DMS153 treated with DMSO at 0.1 percent for 48 hours (cell line): ENCODE results near the gene FSIP1.

ENCODE experiments used
- DNase-seq: peaks from one replicate; lab custom pipeline; 2025; ENCODE audit not compliant: unreplicated experiment; lab: John Stamatoyannopoulos, UW

The FSIP1 gene

DNA sequence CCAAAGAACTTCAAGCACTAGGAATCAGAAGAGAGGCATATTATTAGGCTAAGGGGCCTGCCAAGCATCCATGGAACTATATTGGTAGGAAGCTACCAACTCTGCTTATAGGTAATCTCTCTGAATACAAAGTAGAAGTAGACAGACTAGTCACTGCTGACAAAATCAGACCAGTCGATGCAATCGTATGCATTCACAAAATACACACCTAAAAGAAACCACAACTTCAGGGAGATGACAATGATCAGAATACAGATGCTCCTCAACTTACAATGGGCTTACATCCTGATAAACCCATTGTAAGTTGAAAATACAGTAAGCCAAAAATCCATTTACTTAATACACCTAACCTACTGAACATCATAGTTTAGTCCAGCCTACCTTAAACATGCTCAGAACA lies 94.7 kb downstream of the FSIP1 start:
- no peak for DNase-seq

DNA sequence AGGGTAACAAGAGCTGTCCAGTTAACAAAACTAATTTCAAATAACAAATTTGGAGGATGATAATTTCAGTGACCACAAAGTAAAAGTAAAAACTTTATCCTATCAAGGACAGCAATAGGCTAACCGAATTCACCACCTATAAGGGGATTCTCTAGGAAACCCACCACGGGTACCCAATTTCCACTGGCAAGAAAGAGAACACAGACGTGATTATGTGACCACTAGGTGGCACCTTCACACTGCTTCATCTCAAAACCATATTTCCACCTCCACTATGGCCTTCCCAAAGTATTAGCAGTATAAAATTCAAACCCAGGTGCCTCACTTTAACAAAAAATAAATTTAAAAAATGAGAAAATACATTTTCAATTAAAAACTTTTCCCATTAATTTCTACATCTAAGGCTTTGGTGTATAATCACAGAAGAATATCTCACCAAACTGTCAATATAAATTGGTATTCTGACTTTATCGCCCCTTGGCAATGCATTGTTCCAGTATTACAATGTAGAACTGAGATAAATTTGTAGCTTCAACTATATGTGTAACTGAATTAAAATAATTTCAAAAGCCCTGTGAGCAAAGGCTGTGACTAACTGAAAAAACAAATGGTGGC lies 96.5 kb downstream of the FSIP1 start:
- peak; percentile 20 for DNase-seq

DNA sequence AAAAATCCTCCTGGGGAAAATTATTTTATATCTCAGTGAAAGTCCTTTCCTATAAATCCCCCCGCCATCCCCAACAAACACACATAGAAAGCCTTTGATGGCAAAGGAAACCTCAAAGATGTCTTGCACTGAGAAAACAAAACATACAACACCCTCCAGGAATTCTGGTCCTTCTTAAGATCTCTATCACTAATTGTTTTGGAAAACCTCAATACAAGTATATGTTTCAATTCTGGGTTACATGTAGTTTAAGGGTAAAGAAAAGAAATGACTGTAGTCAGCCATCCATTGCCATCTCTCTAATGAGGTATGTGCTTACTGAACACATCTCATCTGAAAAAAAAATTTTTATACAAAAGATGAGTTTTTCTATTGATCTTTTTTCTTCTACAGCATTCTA lies 97.3 kb downstream of the FSIP1 start:
- no peak for DNase-seq

DNA sequence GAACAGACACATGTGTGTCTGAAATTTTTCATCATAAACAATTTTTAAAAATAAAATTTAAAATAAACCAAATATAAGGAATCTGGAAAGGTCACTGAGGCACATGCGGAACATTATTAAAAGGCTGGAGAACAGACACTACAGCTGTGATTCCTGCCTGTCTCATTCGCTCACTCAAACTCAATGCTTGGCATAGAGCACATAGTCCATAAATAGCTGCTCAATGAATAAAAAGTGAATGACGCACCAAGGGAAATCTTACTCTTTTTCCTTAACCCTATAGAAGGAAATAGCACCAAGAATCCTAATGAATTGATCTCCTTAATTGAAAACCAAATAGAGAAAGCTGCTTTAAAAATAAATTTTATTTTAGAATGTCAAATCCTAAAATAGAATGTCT lies 98.4 kb downstream of the FSIP1 start:
- DNase-seq = no peak

DNA sequence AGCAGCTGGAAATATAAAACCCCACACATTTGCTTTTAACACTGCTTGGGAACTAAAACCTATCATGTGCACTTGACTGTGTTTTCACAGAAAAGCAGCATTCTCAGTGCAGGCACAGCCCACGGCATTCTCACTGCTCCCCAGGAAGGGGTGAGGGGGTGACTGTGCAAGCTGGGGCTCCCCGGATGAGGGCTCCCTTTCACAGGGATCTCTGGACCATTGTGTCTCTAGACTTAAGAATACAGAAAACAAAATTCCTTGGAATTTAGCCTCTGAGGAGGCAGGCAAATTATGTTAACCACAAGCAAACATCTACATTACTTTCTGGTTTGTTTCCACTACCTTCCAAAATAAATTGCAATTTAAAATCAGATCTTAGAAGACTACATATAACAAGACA lies 100.3 kb downstream of the FSIP1 start:
- DNase-seq = no peak

DNA sequence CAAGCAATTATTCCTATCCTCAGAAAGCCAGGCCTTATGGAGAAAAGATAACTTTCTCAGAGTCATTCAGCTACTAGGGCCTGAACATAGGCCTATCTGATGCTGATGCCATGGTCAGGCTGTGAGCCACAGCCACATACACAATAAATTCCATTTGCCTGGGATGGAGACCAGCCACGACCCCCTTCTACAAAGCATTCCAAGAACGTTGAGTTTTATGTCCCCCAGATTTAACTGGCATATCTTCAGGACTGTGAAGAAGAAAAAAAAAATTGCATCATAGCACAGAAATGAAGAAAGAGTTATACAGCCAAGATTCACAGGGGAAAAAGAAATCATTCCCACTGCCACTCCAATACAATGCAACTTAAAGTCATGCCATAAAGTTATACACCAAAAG lies 101.8 kb downstream of the FSIP1 start:
- DNase-seq = no peak

DNA sequence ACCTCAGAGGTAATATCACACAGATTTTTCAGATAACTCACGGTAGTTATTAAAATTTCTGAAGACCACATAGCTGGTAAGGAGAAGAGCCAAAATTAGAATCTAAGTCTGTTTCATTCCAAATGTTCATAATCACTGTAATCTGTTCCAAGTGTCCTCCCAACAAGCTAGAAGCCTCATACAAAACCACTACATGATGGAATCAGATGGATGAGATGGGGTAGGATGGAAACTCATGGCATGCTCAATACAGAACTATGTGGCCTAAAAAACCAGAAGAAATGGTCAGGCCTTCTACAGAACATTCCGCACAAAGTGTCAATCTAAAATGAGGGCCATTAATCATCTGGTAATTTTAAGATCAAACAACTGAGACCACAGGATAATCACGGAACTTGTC lies 110.0 kb downstream of the FSIP1 start:
- no peak for DNase-seq

DNA sequence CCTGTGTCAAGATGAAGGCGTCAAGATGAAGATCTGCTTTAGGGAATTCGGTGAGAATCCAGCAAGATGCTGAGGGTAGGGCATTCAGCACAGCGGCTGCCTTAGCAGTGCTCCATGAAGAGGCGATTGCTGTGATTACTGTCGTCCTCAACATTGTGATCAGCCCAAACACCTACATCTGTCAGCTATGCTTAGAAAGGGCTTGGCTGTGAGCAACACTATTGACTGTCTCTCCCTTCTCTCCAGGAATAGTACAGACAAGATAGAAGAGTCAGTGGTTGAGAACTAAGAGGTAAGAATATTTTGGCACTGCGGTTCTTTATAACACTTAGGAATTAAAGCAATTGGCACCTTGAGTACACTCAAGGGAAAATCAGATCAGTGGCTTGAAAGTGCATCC lies 110.5 kb downstream of the FSIP1 start:
- no peak for DNase-seq

DNA sequence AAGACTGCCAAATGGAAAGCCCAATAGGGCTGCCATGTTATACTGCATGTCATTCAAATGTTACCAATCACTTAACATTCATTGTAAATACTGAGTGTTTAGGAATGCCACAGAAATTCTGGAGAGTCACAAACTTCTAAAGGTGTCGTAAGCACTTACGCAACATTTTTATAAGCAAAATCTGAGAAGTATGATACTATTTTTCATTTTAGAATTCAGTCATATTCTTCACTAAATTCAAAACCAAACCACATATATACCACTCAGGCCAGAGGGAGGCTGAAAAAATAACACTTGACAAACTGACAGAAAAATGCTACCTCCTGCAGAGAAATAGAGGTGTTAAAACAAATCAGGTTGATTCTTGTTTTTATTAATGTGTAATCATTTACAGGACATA lies 112.0 kb downstream of the FSIP1 start:
- no peak for DNase-seq

DNA sequence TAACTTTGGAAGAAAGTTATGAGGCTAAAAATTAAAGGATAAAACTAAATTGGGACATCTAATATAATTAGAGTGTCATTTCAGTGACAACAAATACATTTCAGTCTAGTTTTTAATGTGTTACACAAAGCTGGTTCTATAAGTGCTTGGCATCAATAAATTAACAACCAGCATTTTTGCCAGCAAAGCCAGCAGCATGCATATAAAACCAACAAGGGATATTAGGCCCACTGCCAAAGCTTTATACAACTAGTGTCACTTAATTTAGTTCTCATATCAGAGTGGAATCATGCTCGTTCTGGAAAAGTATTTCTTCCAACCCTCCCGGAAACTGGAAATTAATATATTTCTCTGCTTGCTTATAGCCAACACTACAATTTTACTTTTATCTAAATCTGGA lies 113.0 kb downstream of the FSIP1 start:
- no peak for DNase-seq

DNA sequence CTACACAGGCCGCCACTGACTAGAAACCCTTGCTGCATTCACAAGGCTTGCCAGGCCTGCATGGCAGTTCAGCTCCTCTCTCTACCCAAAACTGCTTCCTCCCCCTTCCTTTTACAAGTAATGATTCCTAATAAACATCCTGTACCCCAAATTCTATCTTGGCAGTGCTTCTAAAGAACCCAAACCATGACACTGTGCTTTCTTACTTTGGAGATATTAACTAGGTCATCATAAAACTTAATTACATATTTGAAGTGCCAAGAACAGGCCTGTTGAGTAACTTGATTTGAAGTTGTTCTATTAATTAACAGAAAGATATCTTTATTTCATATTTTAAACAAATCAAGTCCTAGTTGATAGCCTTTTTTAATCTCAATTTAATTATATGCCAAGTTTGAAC lies 113.4 kb downstream of the FSIP1 start:
- no peak for DNase-seq

DNA sequence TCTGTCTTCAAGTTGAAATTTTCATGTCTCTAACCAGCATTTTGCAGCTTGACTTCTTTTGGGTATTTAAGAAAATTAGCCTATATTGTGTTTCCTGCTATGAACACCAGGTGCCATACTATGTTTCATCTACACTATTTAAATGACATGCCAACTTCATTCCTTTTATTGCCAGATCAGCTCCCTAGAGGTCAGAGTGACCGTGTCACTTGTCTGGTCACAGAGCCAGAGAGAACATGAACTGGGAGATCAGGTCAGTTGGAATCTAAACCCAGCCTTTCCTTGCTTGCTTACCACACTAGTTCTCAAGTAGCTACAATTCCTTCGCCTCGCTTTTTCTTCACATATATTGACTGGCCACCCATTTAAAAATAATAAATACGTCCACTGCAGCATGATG lies 114.2 kb downstream of the FSIP1 start:
- no peak for DNase-seq

DNA sequence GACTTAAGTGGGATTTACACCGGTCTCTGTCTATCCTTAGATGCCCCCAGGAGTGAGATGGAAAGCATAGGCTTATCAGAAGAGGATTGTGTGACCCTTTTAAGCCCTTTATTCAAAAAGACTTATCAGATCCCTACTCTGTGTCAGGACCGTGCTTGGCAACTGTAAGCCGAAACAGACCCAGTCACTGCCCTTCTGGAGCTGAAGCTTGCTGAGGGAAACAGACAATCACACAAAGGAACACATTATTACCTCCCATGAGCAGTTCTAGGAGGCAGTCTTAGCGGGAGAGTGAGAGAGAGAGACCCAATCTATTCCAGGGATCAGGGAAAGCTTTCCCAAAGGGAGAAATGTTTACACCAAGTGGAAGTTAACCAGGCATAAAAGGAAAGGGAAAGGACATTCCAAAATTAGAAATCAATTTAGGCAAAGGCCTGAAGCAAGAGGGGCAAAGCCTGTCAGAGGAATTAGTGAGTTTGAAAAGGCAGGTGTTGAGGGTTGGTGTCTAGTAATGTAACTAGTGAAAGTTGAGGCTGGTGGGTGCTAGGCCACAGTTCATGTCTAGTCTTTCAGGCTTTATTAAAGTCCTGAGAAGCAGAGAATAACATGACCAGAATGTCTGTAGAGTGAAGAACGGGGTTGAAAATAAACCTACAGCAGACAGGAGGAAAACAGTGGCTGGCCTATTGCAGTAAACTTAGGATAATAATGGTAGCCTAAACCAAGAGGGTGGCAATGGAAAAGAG lies 115.1 kb downstream of the FSIP1 start:
- no peak for DNase-seq

DNA sequence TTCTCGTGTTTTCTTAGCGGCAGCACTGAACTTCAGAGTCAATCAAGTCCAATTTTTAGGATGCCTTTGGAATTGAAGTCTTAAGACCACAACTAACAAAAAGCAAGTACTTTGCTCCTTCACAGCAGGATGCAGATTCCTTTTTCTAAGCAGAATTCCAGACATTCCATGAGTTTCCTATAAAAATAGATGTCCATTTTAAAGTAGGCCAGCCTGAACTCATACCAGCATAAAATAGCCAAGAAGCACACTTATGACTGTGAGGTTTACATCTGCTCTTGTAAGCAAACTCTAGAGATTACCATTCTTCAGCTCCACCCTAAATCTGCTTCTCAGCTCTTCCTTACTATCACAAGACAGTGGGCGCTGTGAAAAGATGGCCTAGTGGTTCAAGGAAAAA lies 116.0 kb downstream of the FSIP1 start:
- no peak for DNase-seq

DNA sequence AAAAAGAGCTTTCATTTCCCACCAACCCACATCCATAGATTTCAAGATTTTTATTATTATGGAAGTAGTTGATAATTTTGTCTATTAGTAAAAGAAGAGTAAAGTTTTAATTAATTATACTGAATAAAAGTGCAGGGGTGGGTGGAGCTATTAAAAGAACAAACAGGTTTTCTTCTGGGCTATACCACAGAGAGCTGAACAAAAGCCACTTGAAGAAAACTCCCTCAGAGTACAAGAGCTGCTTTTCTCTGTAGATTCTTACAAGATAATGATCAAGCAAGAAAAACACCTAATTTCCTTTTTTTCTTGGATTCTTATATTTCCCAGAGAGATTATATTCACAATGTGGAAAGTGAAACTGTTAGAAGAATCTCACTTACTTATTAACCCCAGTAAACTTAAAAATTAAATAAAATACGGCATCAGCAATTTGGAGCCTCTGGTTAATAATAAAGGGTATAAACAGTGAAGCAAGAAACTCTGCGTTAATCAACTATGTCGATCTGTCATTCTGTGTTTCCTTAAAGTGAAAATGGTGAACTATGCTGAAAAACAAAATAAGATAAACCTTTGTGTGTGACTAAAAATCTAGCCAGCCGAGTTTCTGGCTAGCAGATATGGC lies 116.9 kb downstream of the FSIP1 start:
- DNase-seq = no peak

DNA sequence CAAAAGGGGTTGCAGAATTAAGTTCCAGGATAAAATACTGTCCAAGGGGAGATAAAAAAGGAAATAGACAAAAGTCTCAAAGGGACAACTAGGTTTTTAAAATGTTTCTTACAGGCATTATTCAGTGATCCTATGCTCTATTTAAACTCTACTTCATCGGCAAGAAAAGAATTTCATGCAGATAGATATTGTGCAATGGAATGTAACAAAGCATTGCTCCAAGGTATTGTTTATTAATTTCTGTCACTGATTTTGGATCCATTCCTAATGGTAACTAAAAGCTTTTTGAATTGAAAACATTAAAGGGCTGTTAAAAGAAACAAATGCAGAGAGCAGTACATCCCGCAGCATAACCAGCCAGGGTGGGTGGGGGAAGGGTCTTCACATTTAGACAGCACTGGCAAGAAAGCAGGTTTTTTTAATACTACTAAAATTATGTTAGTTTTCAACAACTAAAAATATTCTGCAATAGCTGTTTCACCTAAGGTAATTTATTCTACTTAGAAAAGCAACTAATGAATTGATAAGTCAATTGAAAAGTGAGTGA lies 118.9 kb downstream of the FSIP1 start:
- DNase-seq = no peak

DNA sequence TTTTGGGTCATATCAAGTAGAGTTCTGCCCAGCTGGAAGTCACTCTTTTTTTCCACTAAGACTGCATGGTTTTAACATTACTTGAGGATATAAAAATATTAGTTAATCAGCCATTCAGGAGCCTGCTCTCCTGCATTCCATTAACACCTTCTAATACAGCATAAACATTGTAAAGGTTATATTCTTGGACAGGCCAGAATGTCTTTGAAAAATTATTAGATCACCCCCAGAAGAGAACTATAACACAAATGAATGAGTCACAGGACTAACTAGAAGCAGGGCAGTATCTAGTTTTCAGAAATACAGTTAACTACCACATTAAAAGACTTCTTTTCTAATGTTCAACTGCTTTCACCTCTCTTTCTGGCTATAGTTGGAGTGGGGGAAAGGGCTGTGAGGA lies 120.9 kb downstream of the FSIP1 start:
- no peak for DNase-seq

DNA sequence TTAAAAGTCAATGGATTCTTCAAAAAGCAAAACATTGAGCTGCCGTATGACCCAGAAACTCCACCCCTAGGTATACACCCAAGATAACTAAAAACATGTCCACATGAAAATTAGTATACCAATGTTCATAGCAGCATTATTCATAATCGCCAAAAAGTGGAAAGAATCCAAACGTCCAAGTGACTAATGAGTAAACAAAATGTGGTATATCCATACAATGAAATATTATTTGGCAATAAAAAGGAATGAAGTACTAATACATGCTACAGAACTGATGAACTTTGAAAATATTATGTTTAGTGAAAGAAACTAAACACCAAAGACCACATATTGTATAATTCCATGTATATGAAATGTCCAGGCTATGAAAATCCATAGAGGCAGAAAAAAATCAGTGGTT lies 123.9 kb downstream of the FSIP1 start:
- no peak for DNase-seq

DNA sequence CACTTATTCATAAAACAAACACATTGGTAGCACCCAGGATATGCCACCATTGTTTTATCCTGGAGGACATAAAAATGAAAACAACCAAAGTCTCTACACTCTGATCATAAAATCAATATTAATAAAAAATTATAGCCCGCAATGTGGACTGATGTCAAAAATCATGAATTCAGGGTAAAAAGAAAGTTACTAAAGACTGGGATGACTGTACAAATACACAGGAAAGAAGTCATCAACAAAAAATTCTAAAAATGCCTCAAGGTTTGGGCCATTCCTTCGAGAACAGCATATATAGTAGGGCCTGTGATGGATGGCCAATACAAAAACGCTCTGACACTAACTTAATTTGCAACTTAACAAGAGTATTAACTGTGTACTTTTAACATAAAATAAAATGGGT lies 125.0 kb downstream of the FSIP1 start:
- no peak for DNase-seq

DNA sequence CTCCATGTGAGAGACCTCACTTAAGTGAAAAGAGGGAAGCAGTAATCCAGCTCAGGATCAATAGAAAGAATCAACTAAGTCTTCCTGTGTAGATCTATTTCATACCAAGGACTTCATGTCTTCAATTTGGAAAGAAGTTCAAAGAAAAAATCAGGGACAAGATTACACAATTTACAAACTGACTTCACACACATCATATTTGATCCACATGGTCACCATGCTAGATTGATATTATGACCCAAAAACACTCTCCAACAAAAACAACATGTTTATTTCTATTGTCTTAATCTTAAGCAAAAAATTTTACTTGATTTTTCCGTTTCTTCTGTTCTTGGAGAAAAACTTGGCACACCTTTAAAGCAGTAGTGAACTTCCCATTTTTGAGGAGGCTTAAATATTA lies 125.5 kb downstream of the FSIP1 start:
- DNase-seq = no peak

DNA sequence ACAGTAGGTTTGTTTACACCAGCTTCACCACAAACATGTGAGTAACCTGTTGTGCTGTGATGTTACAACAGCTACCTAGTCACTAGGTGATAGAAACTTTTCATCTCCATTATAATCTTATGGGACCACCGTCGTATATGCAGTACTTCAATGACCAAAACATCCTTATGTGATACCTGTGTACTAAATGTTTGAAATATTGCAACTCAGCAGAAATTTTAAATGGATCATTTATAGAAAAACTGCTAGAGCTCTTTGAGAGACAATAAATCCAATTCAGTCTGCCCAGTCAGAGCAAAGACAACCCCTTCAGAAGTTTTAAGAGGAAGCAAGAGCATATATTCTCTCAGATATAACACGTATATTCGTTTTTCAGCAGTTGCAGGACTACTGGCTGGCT lies 128.3 kb downstream of the FSIP1 start:
- DNase-seq = no peak

DNA sequence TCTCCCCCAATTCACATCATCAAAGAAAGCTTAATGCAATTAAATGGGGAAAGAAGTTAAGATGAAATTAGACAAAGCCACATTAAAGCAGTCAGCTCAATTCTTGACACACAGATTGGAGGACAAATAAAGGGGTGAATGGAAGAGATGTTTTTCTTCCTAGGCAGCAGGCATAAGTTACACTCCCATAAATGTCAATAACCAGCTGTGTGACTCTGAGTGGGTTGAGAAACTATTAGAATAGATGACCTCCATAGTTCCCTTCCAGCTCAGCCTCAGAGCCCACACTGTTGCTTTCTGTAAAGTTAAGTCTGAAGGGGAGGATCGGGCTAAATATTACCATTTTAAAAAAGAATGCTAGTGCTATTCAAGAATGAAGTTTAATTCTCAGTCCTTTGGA lies 130.8 kb downstream of the FSIP1 start:
- DNase-seq = no peak
